ENCODE results near the gene ATG14. TPM values are rescaled to one million over a fixed set of nuclear protein-coding genes. Genes with fewer than 3 reads are reported as not detected.

Gene ATG14
- total RNA-seq (2014; rRNA removed; shearing (Covaris generic)) (4.1 and 4.5 TPM in 2 replicates), total RNA-seq (2022) (4.7 and 5.1 TPM in 2 replicates), Bru-seq, nascent RNA (percentile 69 among the genes with signal in this experiment), BruChase-seq, experiment 1, labeled RNA remaining after a 6-hour chase (percentile 53 among the genes with signal in this experiment), BruChase-seq, experiment 2, labeled RNA remaining after a 2-hour chase (percentile 55 among the genes with signal in this experiment)
- long read RNA-seq, full-length matches to known transcripts: 1 of 3 reads
- long read RNA-seq, partial matches to known transcripts: 1 of 3 reads
- long read RNA-seq, other reads (novel, unspliced or antisense): 1 of 3 reads

GRCh38 chr14:55411426-55412389 lies at the start of gene ATG14:
Gene ATG14, minus strand, starts transcription at chr14:55411830. Its CDS starts 8 bp downstream, at chr14:55411822.
- H3K27ac ChIP-seq (ENCODE audit: low read depth, low read length, poor library complexity, severe bottlenecking): peak within 1 kb of the TSS; percentile 23
- H3K4me3 ChIP-seq (ENCODE audit: low read depth, low read length, poor library complexity, severe bottlenecking): peak within 1 kb of the TSS; percentile 92
- peak within 1 kb of the TSS; percentile 97 for H3K4me2 ChIP-seq (ENCODE audit: low read length)
- TF ChIP-seq EZH2phosphoT487 (IDR thresholded peaks at IDR 0.05; ENCODE audit: borderline replicate concordance, low read depth, low read length): no peak
- TF ChIP-seq CTCF (conservative IDR thresholded peaks at IDR 0.05; ENCODE audit: low read length): no peak
- ChIA-PET CTCF (ENCODE audit: unreplicated experiment) (no interaction called here), POLR2A (interaction anchor here (0.5 to 1.9 kb wide), 3 partner anchors 12 to 381 kb away, joined by 3 to 4 read pairs (median 3); no protein-coding TSS in a partner anchor)
- DNase-seq (ENCODE audit: low spot score): peak; percentile 86
- intact Hi-C loops (cut with micrococcal nuclease; ENCODE audit: unreplicated experiment): loop anchor here (5.0 kb wide), 1 partner anchor 139 kb away; the partner anchor contains the start of gene FBXO34
- 0 out of 2 replicates have a peak, but pooled peaks cover 3% of the 10 kb centered on the region for H3K9me2 ChIP-seq (ENCODE audit: insufficient read depth, low read length)
- H3K4me1 ChIP-seq (ENCODE audit: insufficient read depth, low read length, poor library complexity, severe bottlenecking): peaks cover 20% of the 10 kb centered on the region
- H2AFZ ChIP-seq (ENCODE audit: low read length): peak within 1 kb of the TSS; percentile 100
- H4K20me1 ChIP-seq (ENCODE audit: insufficient read depth, low read length): no peaks in the 10 kb centered on the region
- H3K9me3 ChIP-seq (ENCODE audit: low read length): no peaks in the 10 kb centered on the region
- H3K79me2 ChIP-seq (ENCODE audit: insufficient read depth, low read depth, low read length): peaks cover 16% of the 10 kb centered on the region; the same call in 1 of the 2 replicates
- H3K36me3 ChIP-seq (ENCODE audit: insufficient read depth, low read length): no peaks in the 10 kb centered on the region
- TSS peak; percentile 94 for BruUV-seq (replicated peaks)

GRCh38 chr14:55458800-55459515 lies 47.3 kb upstream of the ATG14 start:
- DNase-seq (ENCODE audit: low spot score): no peak
- no peak overlapping the region for H3K27ac ChIP-seq (ENCODE audit: low read depth, low read length, poor library complexity, severe bottlenecking)
- H3K4me3 ChIP-seq (ENCODE audit: low read depth, low read length, poor library complexity, severe bottlenecking): no peak overlapping the region
- no peaks in the 10 kb centered on the region for H3K4me1 ChIP-seq (ENCODE audit: insufficient read depth, low read length, poor library complexity, severe bottlenecking)
- ChIA-PET CTCF (ENCODE audit: unreplicated experiment) (no interaction called here), POLR2A (interaction anchor here (0.6 kb wide), 1 partner anchor 77 kb away, joined by 3 read pairs; no protein-coding TSS in a partner anchor)
- intact Hi-C loops (cut with micrococcal nuclease; ENCODE audit: unreplicated experiment): no loop called here
- no peaks in the 10 kb centered on the region for H3K9me3 ChIP-seq (ENCODE audit: low read length)
- no TSS peak for BruUV-seq (replicated peaks)
- no peaks in the 10 kb centered on the region for H3K36me3 ChIP-seq (ENCODE audit: insufficient read depth, low read length)
- H3K79me2 ChIP-seq (ENCODE audit: insufficient read depth, low read depth, low read length): no peaks in the 10 kb centered on the region
- H3K9me2 ChIP-seq (ENCODE audit: insufficient read depth, low read length): no peaks in the 10 kb centered on the region
- H3K4me2 ChIP-seq (ENCODE audit: low read length): no peak overlapping the region
- no peak for TF ChIP-seq EZH2phosphoT487 (IDR thresholded peaks at IDR 0.05; ENCODE audit: borderline replicate concordance, low read depth, low read length)
- no peak for TF ChIP-seq CTCF (conservative IDR thresholded peaks at IDR 0.05; ENCODE audit: low read length)
- H4K20me1 ChIP-seq (ENCODE audit: insufficient read depth, low read length): no peaks in the 10 kb centered on the region
- H2AFZ ChIP-seq (ENCODE audit: low read length): no peak overlapping the region

Measured in OCI-LY7 (cell line).